ENCODE measurements around the gene TFPT. TPM values are rescaled to one million over a fixed set of nuclear protein-coding genes. Genes with fewer than 3 reads are reported as not detected.

Gene TFPT
- polyA plus RNA-seq, 1 experiment: 12.3 TPM

DNA sequence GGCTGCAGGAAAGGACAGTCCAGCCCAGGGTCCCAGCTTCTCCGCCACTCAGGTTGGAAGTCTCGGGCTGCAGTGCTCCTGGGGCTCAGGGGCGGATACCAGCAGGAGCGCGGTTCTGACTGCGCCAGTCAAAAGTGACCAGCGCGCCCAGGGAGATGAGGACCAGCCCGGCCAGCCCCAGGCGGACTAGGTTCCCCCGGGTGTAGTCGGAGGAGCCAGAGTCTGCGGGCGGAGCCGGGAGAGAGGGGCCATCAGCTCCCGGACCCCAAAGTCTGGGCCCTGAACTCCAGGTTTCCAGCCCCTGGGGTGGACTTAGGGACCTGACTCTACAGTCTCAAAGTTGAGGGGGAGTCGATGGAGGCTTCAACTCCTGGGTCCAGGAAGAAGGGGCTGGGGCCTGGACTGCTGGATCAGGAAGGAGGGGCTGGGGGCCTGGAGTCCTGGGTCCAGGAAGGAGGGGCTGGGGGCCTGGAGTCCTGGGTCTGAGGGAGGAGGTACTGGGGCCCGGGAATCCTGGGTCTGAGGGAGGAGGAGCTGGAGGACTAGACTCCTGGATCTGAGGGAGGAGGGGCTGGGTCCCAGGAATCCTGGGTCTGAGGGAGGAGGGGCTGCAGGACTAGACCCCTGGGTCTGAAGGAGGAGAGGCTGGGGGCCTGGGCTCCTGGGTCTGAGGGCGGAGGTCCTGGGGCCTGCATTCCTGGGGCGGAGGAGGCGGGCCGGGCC is 20.2 kb downstream of the TFPT start:
- H3K4me3 ChIP-seq (ENCODE audit: low read depth, low read length): peak overlapping the region; percentile 46
- H3K9me3 ChIP-seq (ENCODE audit: control insufficient read depth, insufficient read depth, low read length): peaks cover 17% of the 10 kb centered on the region
- POLR2A ChIA-PET: interaction anchor here (0.9 to 2.1 kb wide), 4 partner anchors 20 to 227 kb away, joined by 3 to 18 read pairs (median 8); partner anchors contain the start of genes CNOT3, PRPF31, RPS9 and TFPT
- no peak for TF ChIP-seq CTCF (IDR thresholded peaks at IDR 0.05; ENCODE audit: low read depth, low read length)
- no peaks in the 10 kb centered on the region for H3K27me3 ChIP-seq (ENCODE audit: control insufficient read depth, insufficient read depth, low read length)
- peak overlapping the region; percentile 11 for H3K27ac ChIP-seq (ENCODE audit: low read depth, low read length)
- CTCF ChIA-PET: interaction anchor here (0.5 to 2.3 kb wide), 7 partner anchors 59 to 302 kb away, joined by 3 to 10 read pairs (median 4); no protein-coding TSS in a partner anchor
- DNase-seq (ENCODE audit: low read depth, low spot score): no peak

- DNase-seq (ENCODE audit: low read depth, low spot score): no peak
- TF ChIP-seq CTCF (IDR thresholded peaks at IDR 0.05; ENCODE audit: low read depth, low read length): no peak
- no peak overlapping the region for H3K27ac ChIP-seq (ENCODE audit: low read depth, low read length)
- POLR2A ChIA-PET: no interaction called here
- H3K4me3 ChIP-seq (ENCODE audit: low read depth, low read length): no peak overlapping the region
- peaks cover 17% of the 10 kb centered on the region for H3K9me3 ChIP-seq (ENCODE audit: control insufficient read depth, insufficient read depth, low read length)
- CTCF ChIA-PET: interaction anchor here (1.4 kb wide), 1 partner anchor 71 kb away, joined by 4 read pairs; no protein-coding TSS in a partner anchor
- H3K27me3 ChIP-seq (ENCODE audit: control insufficient read depth, insufficient read depth, low read length): no peaks in the 10 kb centered on the region
Measured at GRCh38 chr19:54094426-54095000, 20.9 kb downstream of the TFPT start.

DNA sequence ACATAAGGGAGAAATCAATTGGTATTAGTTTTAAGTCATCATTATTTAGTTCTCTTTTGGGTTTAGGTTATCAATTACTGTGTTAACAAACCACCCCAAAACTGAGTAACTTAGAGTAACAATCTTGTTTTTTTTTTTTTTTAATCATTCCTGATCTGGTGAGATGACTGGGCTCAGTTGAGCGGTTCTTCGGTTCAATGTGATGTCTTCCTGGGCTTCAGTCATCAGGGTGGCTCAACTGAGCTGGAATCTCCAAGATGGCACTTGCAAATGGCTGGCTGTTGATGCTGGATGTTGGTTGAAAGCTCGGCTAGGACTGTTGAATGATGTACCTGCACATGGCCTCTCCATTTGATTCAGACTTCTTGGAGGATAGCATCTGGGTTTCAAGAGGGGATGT is 31.0 kb downstream of the TFPT start:
- H3K9me3 ChIP-seq (ENCODE audit: control insufficient read depth, insufficient read depth, low read length): peaks cover 11% of the 10 kb centered on the region
- no peak for TF ChIP-seq CTCF (IDR thresholded peaks at IDR 0.05; ENCODE audit: low read depth, low read length)
- ChIA-PET POLR2A (no interaction called here), CTCF (interaction anchor here (0.7 kb wide), 1 partner anchor 306 kb away, joined by 8 read pairs; no protein-coding TSS in a partner anchor)
- H3K27ac ChIP-seq (ENCODE audit: low read depth, low read length): no peak overlapping the region
- DNase-seq (ENCODE audit: low read depth, low spot score): no peak
- no peak overlapping the region for H3K4me3 ChIP-seq (ENCODE audit: low read depth, low read length)
- H3K27me3 ChIP-seq (ENCODE audit: control insufficient read depth, insufficient read depth, low read length): no peaks in the 10 kb centered on the region

DNA sequence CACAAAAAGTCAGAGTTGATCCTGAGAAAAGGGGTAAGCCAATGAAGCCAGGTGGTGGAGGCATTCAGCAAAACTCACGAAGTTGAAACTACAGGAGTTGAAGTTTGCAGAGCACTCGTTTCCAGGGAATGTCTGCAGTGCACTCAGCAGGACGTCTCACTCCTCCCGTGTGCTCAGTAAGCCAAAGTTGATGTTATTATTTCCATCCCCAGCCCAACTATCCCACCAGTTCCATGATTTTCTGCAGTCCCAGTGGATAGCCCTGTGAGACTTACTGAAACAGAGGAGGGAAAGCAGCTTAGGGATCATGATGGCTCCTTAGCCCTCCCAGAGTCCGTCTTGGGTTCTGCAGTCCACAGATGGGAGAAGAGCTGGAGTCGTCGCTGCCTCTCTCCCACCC is 34.4 kb downstream of the TFPT start, which contains the start of gene TARM1:
Gene TARM1 (minus strand): TSS at position 334 of the 400 bp plus-strand sequence. CDS start 25 bp downstream, at position 309.
- DNase-seq (ENCODE audit: low read depth, low spot score): no peak
- TF ChIP-seq CTCF (IDR thresholded peaks at IDR 0.05; ENCODE audit: low read depth, low read length): no peak
- CTCF ChIA-PET: no interaction called here

DNA sequence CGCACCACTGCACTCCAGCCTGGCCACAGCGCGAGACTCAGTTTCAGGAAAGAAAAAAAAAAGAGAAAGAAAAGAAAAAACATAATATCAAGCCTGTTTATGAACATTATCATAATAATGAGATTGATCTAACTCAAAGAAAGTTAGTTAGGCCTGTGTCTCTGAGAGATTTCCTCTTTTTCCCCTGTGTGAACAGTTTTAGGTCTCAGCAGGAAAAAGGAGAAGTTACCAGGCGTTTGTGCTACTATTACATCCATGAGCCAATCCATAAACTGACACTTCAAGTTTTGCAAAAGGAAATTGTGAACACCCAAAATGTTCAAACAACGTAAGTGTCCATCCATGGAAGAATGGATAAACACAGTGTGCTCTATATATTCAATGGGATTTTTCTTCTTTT is 38.1 kb downstream of the TFPT start:
- H3K9me3 ChIP-seq (ENCODE audit: control insufficient read depth, insufficient read depth, low read length): peaks cover 7% of the 10 kb centered on the region
- ChIA-PET CTCF (no interaction called here), POLR2A (no interaction called here)
- TF ChIP-seq CTCF (IDR thresholded peaks at IDR 0.05; ENCODE audit: low read depth, low read length): no peak
- no peaks in the 10 kb centered on the region for H3K27me3 ChIP-seq (ENCODE audit: control insufficient read depth, insufficient read depth, low read length)
- H3K27ac ChIP-seq (ENCODE audit: low read depth, low read length): no peak overlapping the region
- DNase-seq (ENCODE audit: low read depth, low spot score): no peak
- no peak overlapping the region for H3K4me3 ChIP-seq (ENCODE audit: low read depth, low read length)

More for the DNA sequence above, 34.4 kb downstream of the TFPT start, which contains the start of gene TARM1:
- peaks cover 11% of the 10 kb centered on the region for H3K9me3 ChIP-seq (ENCODE audit: control insufficient read depth, insufficient read depth, low read length)
- no peaks in the 10 kb centered on the region for H3K27me3 ChIP-seq (ENCODE audit: control insufficient read depth, insufficient read depth, low read length)
- H3K27ac ChIP-seq (ENCODE audit: low read depth, low read length): no peak within 1 kb of the TSS
- no peak within 1 kb of the TSS for H3K4me3 ChIP-seq (ENCODE audit: low read depth, low read length)
- POLR2A ChIA-PET: no interaction called here

Data from AG04450 (cell line).